Psoas muscle (tissue), 8 donors: ENCODE results near the gene PIK3CG. TPM values are rescaled to one million over a fixed set of nuclear protein-coding genes. Genes with fewer than 3 reads are reported as not detected.
"Not testable (repeated sequence)": the region's sequence is repeated elsewhere in the genome, so short reads cannot be mapped to it uniquely, and the experiment has no call there.

Experiments
- ATAC-seq, 4 donors: fragments of 200-7000 bp; cut with Tn5 transposase; one replicate each; pipeline ENCODE4 v1.9.1; 2020; ENCODE audit warnings: moderate library complexity in 3 of 4, mild to moderate bottlenecking in 2 of 4
- DNase-seq, 2 donors: peaks; one replicate each; pipeline ENCODE4 v3.0.0-alpha.2; 2020
- H3K27ac ChIP-seq: fragments of 200-600 bp; one replicate; pipeline ENCODE4 v1.8.0; 2022
- H3K27me3 ChIP-seq, 3 donors: fragments of 200-600 bp in 1 of 3; one replicate each; pipeline versions ENCODE4 v1.6.1 to v1.8.0; 2013 to 2022; ENCODE audit warnings: low read length in 2 of 3, mild to moderate bottlenecking in 2 of 3, moderate library complexity in 1 of 3; ENCODE audit not compliant: insufficient read depth in 3 of 3
- H3K36me3 ChIP-seq, 2 donors: fragments of 200-600 bp in 1 of 2; one replicate each; pipeline versions ENCODE4 v1.6.1 to v1.8.0; 2013 to 2022; ENCODE audit warnings: low read depth in 1 of 2, mild to moderate bottlenecking in 1 of 2, moderate library complexity in 1 of 2; ENCODE audit not compliant: insufficient read depth in 1 of 2
- H3K4me1 ChIP-seq: fragments of 200-600 bp; one replicate; pipeline ENCODE4 v1.8.0; 2022
- H3K4me3 ChIP-seq: fragments of 200-600 bp; one replicate; pipeline ENCODE4 v1.8.0; 2022; ENCODE audit warnings: mild to moderate bottlenecking
- H3K9me3 ChIP-seq: fragments of 200-600 bp; one replicate; pipeline ENCODE4 v1.8.0; 2022
- CTCF ChIP-seq: fragments of 200-600 bp; IDR thresholded peaks from one replicate; pipeline ENCODE4 v1.8.0; 2022; ENCODE audit warnings: antibody characterized with exemption
- WGBS, 3 donors: extraction: QIAGEN DNeasy Blood & Tissue Kit; methylation state at CpG; one replicate each; pipeline versions ENCODE4 v1.1.6 to v1.1.7; 2013; 5-methylcytosine and 5-hydroxymethylcytosine counted together
- intact Hi-C, 2 donors: fragments of 100-400 bp; cut with DNase I; formaldehyde crosslinking; loops; one replicate each; pipeline versions ENCODE4 v1.11.0 to v1.14.2; 2022
- polyA plus RNA-seq, 3 donors: library from polyadenylated mRNA; stranded (reverse); fragments of 200-250 nt; gene quantifications; one replicate each; pipeline ENCODE4 v1.2.3, GENCODE V29; 2013
- total RNA-seq, 4 donors: library from RNA; stranded (reverse); fragmentation: NEBNext Ultra II Directional in 2 of 4; extraction: Animal tissue kit (Norgen Biotek cat#: 25700) in 2 of 4; gene quantifications; one replicate each; pipeline versions ENCODE4 v1.2.1 to v1.2.4, GENCODE V29; 2021 to 2023
- donor health status: healthy with polysubstance abuse.
- donor health status: DM: no; HTN: no; CAD: no; lungs with moderate emphysema.
- donor health status: Bipolar disorder and iron deficiency.
- donor health status: healthy.
- donor health status: DM: yes; HTN: yes; CAD: no.
- donor health status: DM: no; HTN: no; CAD: no.
- donor health status: DM: no; HTN: no; CAD: no.
- donor health status: DM: yes; HTN: yes; CAD: no.

The PIK3CG gene
- total and polyA plus RNA-seq, 7 donors: 0.13 to 1.6 (median 0.74) TPM

DNA sequence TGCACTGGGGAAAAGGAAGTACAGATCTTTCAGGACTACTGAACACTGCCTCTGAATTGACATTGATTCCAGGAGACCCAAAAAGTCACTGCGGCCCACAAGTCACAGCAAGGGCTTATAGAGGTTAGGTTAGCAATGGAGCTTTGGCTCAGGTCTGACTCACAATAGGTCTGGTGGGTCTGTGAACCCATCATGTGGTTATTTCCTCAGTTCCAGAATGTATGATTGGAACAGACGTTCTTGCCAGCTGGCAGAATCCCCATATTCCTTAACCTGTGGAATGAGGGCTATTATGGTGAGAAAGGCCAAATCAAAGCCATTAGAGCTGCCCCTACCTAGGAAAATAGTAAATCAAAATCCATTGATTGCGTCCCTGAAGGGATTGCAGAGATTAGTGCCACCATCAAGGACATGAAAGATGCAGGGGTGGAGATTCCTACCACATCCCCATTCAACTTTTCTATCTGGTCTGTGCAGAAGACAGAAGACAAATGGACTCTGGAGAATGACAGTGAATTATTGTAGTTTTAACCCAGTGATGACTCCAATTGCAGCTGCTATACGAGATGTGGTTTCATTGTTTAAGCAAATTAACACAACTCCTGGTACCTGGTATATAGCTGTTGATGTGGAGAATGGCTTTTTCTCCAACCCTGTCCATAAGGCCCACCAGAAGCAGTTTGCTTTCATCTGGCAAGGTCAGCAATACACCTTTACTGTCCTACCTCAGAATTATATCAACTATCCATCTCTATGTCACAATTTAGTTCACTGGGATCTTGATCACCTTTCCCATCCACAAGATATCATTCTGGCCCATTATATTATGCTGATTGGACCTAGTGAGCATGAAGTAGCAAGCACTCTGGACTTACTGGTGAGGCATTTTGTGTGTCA, 44.5 kb upstream of the PIK3CG start:
- no peak overlapping the region for H3K4me3 ChIP-seq
- no peak for TF ChIP-seq CTCF
- no peaks in the 10 kb centered on the region for H3K27me3 ChIP-seq
- 71 to 82% (median 76%) methylated on average over 4 of the region's 4 CpGs for WGBS, 3 donors
- no peaks in the 10 kb centered on the region for H3K4me1 ChIP-seq
- no peaks in the 10 kb centered on the region for H3K36me3 ChIP-seq
- no peaks in the 10 kb centered on the region for H3K9me3 ChIP-seq
- no peak for DNase-seq
- no peak for ATAC-seq
- intact Hi-C loops: no loop called here
- H3K27ac ChIP-seq: no peak overlapping the region

DNA sequence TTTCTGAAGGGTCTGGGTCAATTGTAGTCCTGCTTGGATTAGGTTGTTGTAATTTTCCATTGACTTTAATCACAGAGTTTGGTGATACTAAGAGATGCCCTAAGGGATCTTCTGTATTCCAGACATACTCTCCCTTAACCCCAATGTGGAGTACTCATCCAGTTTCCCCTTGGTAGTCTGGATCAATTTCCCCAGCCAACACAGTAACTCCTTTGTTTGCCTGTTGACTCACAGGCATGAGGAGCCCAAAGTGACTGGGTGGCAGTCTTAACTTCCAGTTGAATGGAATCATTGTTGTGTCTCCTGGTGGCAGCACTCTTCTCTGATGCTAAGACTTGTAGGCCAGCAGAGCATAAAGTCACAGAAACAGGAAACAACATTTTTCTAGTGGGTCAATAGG, 41.5 kb upstream of the PIK3CG start:
- intact Hi-C loops: no loop called here
- TF ChIP-seq CTCF: no peak

GRCh38 chr7:106824458-106824857, 40.6 kb upstream of the PIK3CG start:
- H3K27ac ChIP-seq: no peak overlapping the region
- DNase-seq (no peak), ATAC-seq (no peak)
- WGBS, 3 donors: 91 to 96% (median 93%) methylated on average over 4 of the region's 4 CpGs
- H3K27me3 ChIP-seq: no peaks in the 10 kb centered on the region
- no peaks in the 10 kb centered on the region for H3K9me3 ChIP-seq
- intact Hi-C loops: no loop called here
- H3K36me3 ChIP-seq: no peaks in the 10 kb centered on the region
- H3K4me3 ChIP-seq: no peak overlapping the region
- no peaks in the 10 kb centered on the region for H3K4me1 ChIP-seq
- no peak for TF ChIP-seq CTCF

More for the DNA sequence above, 41.5 kb upstream of the PIK3CG start:
- no peaks in the 10 kb centered on the region for H3K9me3 ChIP-seq
- DNase-seq: no peak
- H3K27ac ChIP-seq: no peak overlapping the region
- H3K4me1 ChIP-seq: no peaks in the 10 kb centered on the region
- H3K36me3 ChIP-seq: no peaks in the 10 kb centered on the region
- no peak overlapping the region for H3K4me3 ChIP-seq
- ATAC-seq: no peak
- H3K27me3 ChIP-seq: no peaks in the 10 kb centered on the region

- ATAC-seq (no peak), DNase-seq (no peak)
- H3K36me3 ChIP-seq: no peaks in the 10 kb centered on the region
- H3K4me1 ChIP-seq: no peaks in the 10 kb centered on the region
- TF ChIP-seq CTCF: no peak
- H3K4me3 ChIP-seq: no peak overlapping the region
- H3K9me3 ChIP-seq: no peaks in the 10 kb centered on the region
- H3K27ac ChIP-seq: no peak overlapping the region
- no peaks in the 10 kb centered on the region for H3K27me3 ChIP-seq
- intact Hi-C loops: no loop called here
- 69 to 76% (median 69%) methylated on average over 2 of the region's 2 CpGs for WGBS, 3 donors
These were observed 37.5 kb upstream of the PIK3CG start for GRCh38 chr7:106827626-106828025.

DNA sequence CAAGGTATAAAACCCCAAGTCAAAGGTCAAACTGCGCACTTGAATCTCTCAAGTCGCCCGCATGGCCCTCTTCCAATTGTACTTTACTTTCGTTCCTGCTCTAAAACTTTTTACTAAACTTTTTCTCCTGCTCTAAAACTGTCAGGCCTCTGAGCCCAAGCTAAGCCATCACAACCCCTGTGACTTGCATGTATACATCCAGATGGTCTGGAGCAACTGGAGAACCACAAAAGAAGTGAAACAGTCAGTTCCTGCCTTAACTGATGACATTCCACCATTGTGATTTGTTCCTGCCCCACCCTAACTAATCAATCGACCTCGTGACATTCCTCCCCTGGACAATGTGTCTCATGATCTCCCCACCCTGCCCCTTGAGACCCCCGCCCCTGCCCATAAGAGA, 35.6 kb upstream of the PIK3CG start:
- ATAC-seq (no peak), DNase-seq (no peak)
- no peak for TF ChIP-seq CTCF
- Histone ChIP-seq H3K4me1 (no peaks in the 10 kb centered on the region), H3K36me3 (no peaks in the 10 kb centered on the region), H3K9me3 (no peaks in the 10 kb centered on the region), H3K27me3 (no peaks in the 10 kb centered on the region), H3K4me3 (no peak overlapping the region), H3K27ac (no peak overlapping the region)
- intact Hi-C loops: no loop called here
- 83 to 91% (median 84%) methylated on average over 7 of the region's 7 CpGs for whole genome bisulfite sequencing, 3 donors

GRCh38 chr7:106830896-106831295, 34.2 kb upstream of the PIK3CG start:
- H3K9me3 ChIP-seq, H3K4me3 ChIP-seq, intact Hi-C loops, H3K4me1 ChIP-seq, DNase-seq, H3K27ac ChIP-seq, ATAC-seq, H3K36me3 ChIP-seq, H3K27me3 ChIP-seq: not testable (repeated sequence)
- WGBS, 3 donors: 85 to 88% (median 85%) methylated on average over 9 of the region's 9 CpGs
